ENCODE measurements around the gene LCORL.
A peak's percentile ranks its signal among the peaks of the same experiment; 100 is the strongest.
"Not testable (repeated sequence)": the region's sequence is repeated elsewhere in the genome, so short reads cannot be mapped to it uniquely, and the experiment has no call there.

Gene LCORL

GRCh38 chr4:18021720-18022571, at the start of gene LCORL:
LCORL (minus strand) TSS chr4:18021755; CDS start chr4:18021751, 4 bp downstream.
- DNase-seq (ENCODE audit: low spot score) = peak; percentile 98

- no peak for DNase-seq (ENCODE audit: low spot score)
These were observed 48.3 kb upstream of the LCORL start for GRCh38 chr4:18069810-18070209.

GRCh38 chr4:18067031-18067430, 45.5 kb upstream of the LCORL start:
- DNase-seq (ENCODE audit: low spot score) = no peak

- no peak for DNase-seq (ENCODE audit: low spot score)
These were observed 41.5 kb upstream of the LCORL start for GRCh38 chr4:18063079-18063478.

GRCh38 chr4:18057821-18058533, 36.4 kb upstream of the LCORL start:
- DNase-seq (ENCODE audit: low spot score) = no peak

- DNase-seq (ENCODE audit: low spot score) = no peak
These were observed 34.5 kb upstream of the LCORL start for GRCh38 chr4:18056030-18056429.

GRCh38 chr4:18052158-18052557, 30.6 kb upstream of the LCORL start:
- DNase-seq (ENCODE audit: low spot score) = no peak

GRCh38 chr4:18051281-18051680, 29.7 kb upstream of the LCORL start:
- no peak for DNase-seq (ENCODE audit: low spot score)

GRCh38 chr4:18050448-18050847, 28.9 kb upstream of the LCORL start:
- DNase-seq (ENCODE audit: low spot score) = no peak

- DNase-seq (ENCODE audit: low spot score) = no peak
These were observed 27.9 kb upstream of the LCORL start for GRCh38 chr4:18049446-18049845.

GRCh38 chr4:18042754-18043153, 21.2 kb upstream of the LCORL start:
- DNase-seq (ENCODE audit: low spot score) = peak; percentile 53

GRCh38 chr4:18042012-18042411, 20.5 kb upstream of the LCORL start:
- DNase-seq (ENCODE audit: low spot score) = no peak

GRCh38 chr4:18041114-18041513, 19.6 kb upstream of the LCORL start:
- no peak for DNase-seq (ENCODE audit: low spot score)

GRCh38 chr4:18039113-18039512, 17.6 kb upstream of the LCORL start:
- no peak for DNase-seq (ENCODE audit: low spot score)

- not testable (repeated sequence) for DNase-seq (ENCODE audit: low spot score)
These were observed 14.8 kb upstream of the LCORL start for GRCh38 chr4:18036369-18036768.

GRCh38 chr4:18034099-18034498, 12.5 kb upstream of the LCORL start:
- DNase-seq (ENCODE audit: low spot score) = no peak

- no peak for DNase-seq (ENCODE audit: low spot score)
These were observed 11.8 kb upstream of the LCORL start for GRCh38 chr4:18033111-18034085.

- no peak for DNase-seq (ENCODE audit: low spot score)
These were observed 3.7 kb upstream of the LCORL start for GRCh38 chr4:18025288-18025687.

GRCh38 chr4:18022572-18023050, 1.1 kb upstream of the LCORL start:
- DNase-seq (ENCODE audit: low spot score) = no peak

GRCh38 chr4:18021470-18021719, 160 bp downstream of the LCORL start:
- DNase-seq (ENCODE audit: low spot score) = no peak

- DNase-seq (ENCODE audit: low spot score) = peak; percentile 67
These were observed 685 bp downstream of the LCORL start for GRCh38 chr4:18020671-18021469.
